ENCODE data around the gene CACNA1C.
"Not testable (repeated sequence)": the region's sequence is repeated elsewhere in the genome, so short reads cannot be mapped to it uniquely, and the experiment has no call there.

Gene CACNA1C

GRCh38 chr12:2475984-2476383, 423.2 kb downstream of the CACNA1C start:
- DNase-seq = no peak

- no peak for DNase-seq
These were observed 424.4 kb downstream of the CACNA1C start for GRCh38 chr12:2477009-2477766.

GRCh38 chr12:2479851-2480535, 427.2 kb downstream of the CACNA1C start:
- no peak for DNase-seq

GRCh38 chr12:2481346-2481745, 428.6 kb downstream of the CACNA1C start:
- no peak for DNase-seq

GRCh38 chr12:2481951-2482350, 429.2 kb downstream of the CACNA1C start:
- no peak for DNase-seq

- DNase-seq = no peak
These were observed 430.3 kb downstream of the CACNA1C start for GRCh38 chr12:2482938-2483660.

- no peak for DNase-seq
These were observed 430.9 kb downstream of the CACNA1C start for GRCh38 chr12:2483713-2484112.

- DNase-seq = no peak
These were observed 431.5 kb downstream of the CACNA1C start for GRCh38 chr12:2484141-2484776.

- DNase-seq = no peak
These were observed 432.9 kb downstream of the CACNA1C start for GRCh38 chr12:2485681-2486080.

- no peak for DNase-seq
These were observed 434.0 kb downstream of the CACNA1C start for GRCh38 chr12:2486796-2487195.

- DNase-seq = no peak
These were observed 434.5 kb downstream of the CACNA1C start for GRCh38 chr12:2487278-2487677.

- DNase-seq = no peak
These were observed 435.3 kb downstream of the CACNA1C start for GRCh38 chr12:2488131-2488530.

- DNase-seq = no peak
These were observed 435.8 kb downstream of the CACNA1C start for GRCh38 chr12:2488596-2488995.

- no peak for DNase-seq
These were observed 436.5 kb downstream of the CACNA1C start for GRCh38 chr12:2489275-2489674.

GRCh38 chr12:2490831-2491230, 438.0 kb downstream of the CACNA1C start:
- DNase-seq = no peak

- not testable (repeated sequence) for DNase-seq
These were observed 438.6 kb downstream of the CACNA1C start for GRCh38 chr12:2491349-2491748.

GRCh38 chr12:2492236-2492635, 439.4 kb downstream of the CACNA1C start:
- no peak for DNase-seq

GRCh38 chr12:2493086-2493485, 440.3 kb downstream of the CACNA1C start:
- DNase-seq = no peak

- DNase-seq = no peak
These were observed 441.9 kb downstream of the CACNA1C start for GRCh38 chr12:2494486-2495192.

- no peak for DNase-seq
These were observed 442.8 kb downstream of the CACNA1C start for GRCh38 chr12:2495417-2496112.

GRCh38 chr12:2498964-2499500, 446.2 kb downstream of the CACNA1C start:
- DNase-seq = no peak
